ENCODE measurements around the gene PRR5.

Gene PRR5

GRCh38 chr22:44680058-44680457 is 21.9 kb upstream of the PRR5 start:
- Histone ChIP-seq H3K4me3 (ENCODE audit: low read depth in 1 of 2, low read length in 1 of 2) (no peak overlapping the region), H3K27me3 (peaks cover 70% of the 10 kb centered on the region), H3K36me3 (no peaks in the 10 kb centered on the region), H3K27ac (no peak overlapping the region), H3K4me1 (ENCODE audit: control insufficient read depth in 1 of 2, insufficient read depth in 1 of 2, low read depth in 1 of 2, low read length in 1 of 2) (peaks cover 0 to 4% of the 10 kb centered on the region in 2 experiments), H3K9me3 (no peaks in the 10 kb centered on the region)
- TF ChIP-seq CTCF (IDR thresholded peaks at IDR 0.05): no peak

GRCh38 chr22:44680481-44680894 is 21.5 kb upstream of the PRR5 start:
- no peak for TF ChIP-seq CTCF (IDR thresholded peaks at IDR 0.05)
- peaks cover 0 to 8% of the 10 kb centered on the region in 2 experiments for H3K4me1 ChIP-seq (ENCODE audit: control insufficient read depth in 1 of 2, insufficient read depth in 1 of 2, low read depth in 1 of 2, low read length in 1 of 2)
- H3K4me3 ChIP-seq (ENCODE audit: low read depth in 1 of 2, low read length in 1 of 2): no peak overlapping the region
- no peaks in the 10 kb centered on the region for H3K36me3 ChIP-seq
- H3K27me3 ChIP-seq: peaks cover 66% of the 10 kb centered on the region
- H3K9me3 ChIP-seq: no peaks in the 10 kb centered on the region
- H3K27ac ChIP-seq: no peak overlapping the region

- Histone ChIP-seq H3K4me1 (ENCODE audit: control insufficient read depth in 1 of 2, insufficient read depth in 1 of 2, low read depth in 1 of 2, low read length in 1 of 2) (peaks cover 0 to 5% of the 10 kb centered on the region in 2 experiments), H3K27me3 (peaks cover 44% of the 10 kb centered on the region), H3K36me3 (no peaks in the 10 kb centered on the region), H3K4me3 (ENCODE audit: low read depth in 1 of 2, low read length in 1 of 2) (no peak overlapping the region), H3K9me3 (no peaks in the 10 kb centered on the region), H3K27ac (no peak overlapping the region)
- no peak for TF ChIP-seq CTCF (IDR thresholded peaks at IDR 0.05)
Measured at GRCh38 chr22:44682556-44683168, 19.3 kb upstream of the PRR5 start.

GRCh38 chr22:44683237-44683636 is 18.8 kb upstream of the PRR5 start:
- peaks cover 0 to 5% of the 10 kb centered on the region in 2 experiments for H3K4me1 ChIP-seq (ENCODE audit: control insufficient read depth in 1 of 2, insufficient read depth in 1 of 2, low read depth in 1 of 2, low read length in 1 of 2)
- no peak for TF ChIP-seq CTCF (IDR thresholded peaks at IDR 0.05)
- no peaks in the 10 kb centered on the region for H3K36me3 ChIP-seq

GRCh38 chr22:44683881-44684280 is 18.1 kb upstream of the PRR5 start:
- H3K4me3 ChIP-seq (ENCODE audit: low read depth in 1 of 2, low read length in 1 of 2): no peak overlapping the region
- no peak overlapping the region for H3K27ac ChIP-seq
- no peaks in the 10 kb centered on the region for H3K36me3 ChIP-seq
- peaks cover 0 to 5% of the 10 kb centered on the region in 2 experiments for H3K4me1 ChIP-seq (ENCODE audit: control insufficient read depth in 1 of 2, insufficient read depth in 1 of 2, low read depth in 1 of 2, low read length in 1 of 2)
- H3K9me3 ChIP-seq: no peaks in the 10 kb centered on the region
- peaks cover 32% of the 10 kb centered on the region for H3K27me3 ChIP-seq
- no peak for TF ChIP-seq CTCF (IDR thresholded peaks at IDR 0.05)

More at GRCh38 chr22:44683237-44683636, 18.8 kb upstream of the PRR5 start:
- Histone ChIP-seq H3K27me3 (peaks cover 39% of the 10 kb centered on the region), H3K9me3 (no peaks in the 10 kb centered on the region), H3K27ac (no peak overlapping the region), H3K4me3 (ENCODE audit: low read depth in 1 of 2, low read length in 1 of 2) (no peak overlapping the region)

All from neutrophil (primary cell).